Activated CD4-positive, alpha-beta T cell treated with anti-CD3 and anti-CD28 coated beads, Interleukin-2, Interleukin-4, amounts not matched to agents 100 ng/mL and 50 ng/mL, durations not matched to agents 16 hours and 8 hours (primary cell): ENCODE data around the gene P3H2.

ENCODE experiments used
- DNase-seq: peaks from one replicate; pipeline ENCODE4 v3.0.0-alpha.2; 2020; ENCODE audit warnings: low spot score

The P3H2 gene

GRCh38 chr3:190124067-190124466, 3.4 kb upstream of the P3H2 start:
- no peak for DNase-seq

- DNase-seq = no peak
Observed at GRCh38 chr3:190122198-190122771, 1.6 kb upstream of the P3H2 start.

- DNase-seq = no peak
Observed at GRCh38 chr3:190121383-190121782, 686 bp upstream of the P3H2 start.

DNA sequence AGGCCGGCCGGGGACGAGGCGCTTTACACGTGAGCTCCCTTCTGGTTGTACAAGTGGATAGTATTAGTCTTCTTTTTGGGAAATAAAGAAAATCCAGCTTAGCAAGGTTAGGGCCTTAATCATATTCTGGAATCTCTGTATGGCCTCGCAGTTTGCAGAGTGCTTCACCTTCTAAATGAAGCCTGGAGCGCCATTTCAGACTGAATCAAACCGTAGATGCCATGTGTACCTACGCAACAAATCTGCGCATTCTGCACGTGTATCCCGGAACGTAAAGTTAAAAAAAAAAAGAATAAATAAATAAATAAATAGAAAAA, 322 bp upstream of the P3H2 start:
- DNase-seq = no peak

DNA sequence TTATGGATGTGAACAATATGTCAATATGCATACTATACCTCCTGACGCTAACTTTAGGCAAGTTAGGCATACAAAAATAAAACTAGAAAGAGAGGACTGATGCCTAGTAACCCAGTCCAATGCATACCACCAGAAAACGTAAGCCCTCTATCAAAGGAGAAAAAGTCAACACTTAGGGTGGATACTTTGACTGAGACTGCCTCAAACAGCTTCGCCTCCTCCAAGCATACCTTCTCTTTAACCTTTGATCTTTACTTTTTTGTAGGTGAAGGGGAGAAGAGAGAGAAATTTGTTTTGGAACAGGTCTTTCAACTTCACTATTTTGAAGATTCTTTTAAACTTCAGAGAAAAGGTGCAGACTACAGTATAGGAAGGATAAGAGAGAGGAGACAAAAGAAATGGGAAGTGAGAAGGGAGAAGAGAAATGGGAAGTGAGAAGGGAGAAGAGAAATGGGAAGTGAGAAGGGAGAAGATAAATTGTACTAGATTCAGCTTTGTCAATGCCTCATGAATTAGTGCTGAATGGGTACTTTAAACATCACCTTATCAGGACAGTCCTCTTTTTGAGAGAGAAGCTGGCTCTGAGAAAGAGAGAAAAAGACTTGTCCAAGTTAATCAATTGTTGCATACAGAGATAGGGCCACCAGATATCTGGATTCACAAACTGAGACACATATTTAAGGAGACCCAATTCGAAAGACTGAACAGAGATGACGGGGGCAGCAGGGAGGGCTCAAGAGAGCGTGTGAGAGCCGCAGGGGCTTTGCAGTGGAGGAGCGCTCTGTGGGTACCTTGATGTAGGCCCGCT, 1.0 kb downstream of the P3H2 start:
- DNase-seq = no peak

DNA sequence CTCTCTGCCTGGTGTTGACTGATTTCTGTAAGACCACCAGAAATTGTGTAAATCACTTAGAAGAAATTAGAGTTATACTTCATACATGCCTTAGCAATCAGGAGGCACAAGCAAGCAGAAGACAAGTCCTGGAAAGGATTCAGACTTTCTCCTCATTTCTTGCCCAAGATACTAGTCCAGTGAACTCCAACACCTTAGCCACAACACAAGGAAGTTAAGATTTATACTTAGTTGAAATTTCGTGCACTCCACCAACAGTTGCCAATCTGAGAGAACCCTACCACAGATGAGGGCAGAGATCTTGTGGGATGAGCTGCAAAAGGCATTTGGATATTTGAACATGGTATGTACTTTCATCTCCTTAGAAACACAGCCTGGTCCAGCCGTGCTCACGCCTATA, 2.3 kb downstream of the P3H2 start:
- no peak for DNase-seq

DNA sequence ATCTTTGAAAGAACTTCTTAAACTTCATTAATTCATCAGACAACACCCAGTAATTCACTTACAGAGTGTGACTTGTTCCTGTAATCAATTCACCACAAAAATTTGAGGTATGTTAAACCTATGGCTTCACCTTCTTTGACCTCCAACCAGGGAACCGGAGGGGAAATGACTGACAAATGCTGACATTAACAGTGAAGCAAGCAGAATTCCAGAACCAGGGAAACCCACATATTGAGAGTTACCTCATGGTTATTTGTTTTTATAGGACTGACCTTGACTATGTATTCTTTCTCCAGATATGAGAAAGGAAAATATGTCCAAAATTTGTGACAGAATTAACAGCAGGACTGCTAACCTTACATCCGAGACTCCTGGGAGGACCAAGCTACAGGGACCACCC, 2.7 kb downstream of the P3H2 start:
- no peak for DNase-seq

GRCh38 chr3:190116551-190117067, 4.1 kb downstream of the P3H2 start:
- DNase-seq = no peak

- no peak for DNase-seq
Observed at GRCh38 chr3:190110826-190111225, 9.9 kb downstream of the P3H2 start.

GRCh38 chr3:190109441-190109840, 11.3 kb downstream of the P3H2 start:
- DNase-seq = no peak

DNA sequence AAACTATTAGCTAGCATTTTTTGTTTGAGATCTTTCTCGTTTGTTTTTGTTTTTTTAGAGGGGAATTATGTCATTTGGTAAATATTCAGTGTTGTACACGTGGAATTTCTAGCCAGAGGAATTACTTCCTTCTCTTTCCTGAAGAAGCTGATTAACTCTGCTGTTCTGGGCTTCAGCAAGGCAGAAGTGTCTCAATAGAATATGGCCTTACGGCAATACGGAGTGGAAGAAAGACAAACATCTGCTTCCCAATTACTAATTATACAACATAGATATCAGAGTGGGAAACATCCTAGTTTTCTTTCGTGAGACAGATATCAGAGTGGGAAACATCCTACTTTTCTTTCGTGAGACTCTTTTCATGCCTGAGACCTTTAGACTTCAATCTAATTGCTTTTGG, 11.9 kb downstream of the P3H2 start:
- no peak for DNase-seq

DNA sequence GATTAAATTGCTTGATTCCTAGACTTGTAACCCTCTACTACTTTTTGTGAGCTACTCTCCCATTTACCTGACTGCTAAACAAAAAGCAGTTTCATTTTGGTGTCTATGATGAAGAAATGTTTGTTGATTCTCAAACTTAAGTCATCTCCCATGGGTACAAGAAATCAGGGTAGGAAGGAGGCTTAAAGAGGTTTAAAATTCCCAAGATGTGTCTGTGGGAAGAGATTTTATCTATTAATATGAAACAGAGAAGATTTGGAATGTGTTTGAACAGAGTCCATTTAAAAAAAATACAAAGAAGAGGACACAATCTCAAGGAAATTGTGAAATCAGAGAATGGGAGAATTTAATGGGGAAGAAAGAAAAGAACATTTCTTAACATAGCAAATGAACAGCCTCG, 14.8 kb downstream of the P3H2 start:
- DNase-seq = no peak

DNA sequence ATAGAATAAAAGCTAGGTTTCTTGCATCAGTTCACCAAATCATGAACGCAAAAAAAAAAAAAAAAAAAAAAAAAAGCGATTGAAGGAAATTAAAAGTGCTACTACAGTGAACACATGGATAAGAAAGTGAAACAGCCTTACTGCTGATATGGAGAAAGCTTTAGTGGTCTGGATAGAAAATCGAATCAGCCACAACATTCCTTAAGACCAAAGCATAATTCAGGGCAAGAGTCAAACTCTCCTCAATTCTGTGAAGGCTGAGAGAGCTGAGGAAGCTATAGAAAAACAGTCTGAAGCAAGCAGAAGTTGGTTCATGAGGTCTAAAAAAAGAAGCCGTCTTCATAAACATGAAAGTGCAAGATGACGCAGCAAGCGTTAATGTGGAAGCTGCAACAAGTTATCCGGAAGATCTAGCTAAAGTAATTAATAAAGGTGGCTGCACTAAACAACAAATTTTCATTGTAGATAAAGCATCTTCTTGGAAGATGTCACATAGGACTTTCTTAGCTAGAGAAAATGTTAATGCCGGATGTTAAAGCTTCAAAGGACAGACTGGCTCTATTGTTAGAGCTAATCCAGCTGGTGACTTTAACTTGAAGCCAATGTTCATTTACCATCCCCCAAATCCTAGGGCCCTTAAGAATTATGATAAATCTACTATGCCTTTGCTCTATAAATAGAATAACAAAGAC, 19.2 kb downstream of the P3H2 start:
- no peak for DNase-seq

DNA sequence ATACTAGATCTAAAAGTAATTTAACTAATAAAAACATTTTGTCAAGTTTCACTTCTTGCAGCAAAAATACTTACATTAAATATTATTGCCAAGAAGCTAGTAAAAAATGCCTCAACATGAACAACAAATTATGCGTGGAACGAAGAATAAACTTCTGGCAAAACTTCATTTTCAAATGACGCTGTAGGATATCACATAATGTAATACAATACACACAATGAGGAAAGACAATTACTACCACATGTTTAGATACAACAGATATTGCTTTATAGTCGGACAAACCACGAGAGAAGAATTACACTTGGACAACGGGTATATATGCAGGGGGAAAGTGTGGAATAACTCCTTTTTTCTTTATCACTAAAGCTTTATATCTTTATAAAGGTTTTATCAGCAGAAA, 21.6 kb downstream of the P3H2 start:
- no peak for DNase-seq

DNA sequence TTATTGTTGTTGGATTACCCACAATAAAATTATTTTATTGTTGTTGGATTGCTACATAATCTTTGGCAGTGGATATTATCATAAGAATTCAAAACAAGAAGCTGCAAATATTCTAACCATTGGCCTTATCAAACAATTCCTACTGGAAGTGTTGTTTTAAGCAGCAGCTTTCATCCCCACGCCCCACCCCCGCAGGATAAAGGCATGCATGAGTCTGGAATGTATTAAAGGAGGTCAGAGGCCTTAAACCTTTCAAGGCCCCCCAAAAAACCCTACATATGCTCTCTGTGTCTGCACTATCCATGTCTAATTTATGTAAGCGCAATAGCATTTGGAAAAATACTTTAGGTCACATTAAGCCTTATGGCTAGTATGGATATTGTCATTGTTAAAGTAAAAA, 23.1 kb downstream of the P3H2 start:
- no peak for DNase-seq

DNA sequence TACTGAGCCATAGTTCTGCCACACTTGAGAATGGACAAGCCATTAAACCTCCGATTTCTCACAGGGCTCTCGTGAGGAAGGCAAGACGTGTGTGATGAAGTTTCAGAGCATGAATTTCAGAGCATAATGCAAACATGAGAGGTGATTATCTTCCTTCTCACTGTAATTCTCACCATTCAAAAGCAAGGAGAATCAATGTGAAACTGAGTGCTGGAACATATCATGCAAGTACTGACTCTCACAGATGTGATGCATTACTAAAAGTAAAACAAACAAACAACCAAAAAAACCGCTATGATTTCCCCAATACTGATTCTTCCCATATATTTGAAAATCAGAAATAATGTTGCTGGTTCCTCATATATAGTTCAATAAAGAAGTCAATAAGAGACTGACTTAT, 23.7 kb downstream of the P3H2 start:
- DNase-seq = no peak

DNA sequence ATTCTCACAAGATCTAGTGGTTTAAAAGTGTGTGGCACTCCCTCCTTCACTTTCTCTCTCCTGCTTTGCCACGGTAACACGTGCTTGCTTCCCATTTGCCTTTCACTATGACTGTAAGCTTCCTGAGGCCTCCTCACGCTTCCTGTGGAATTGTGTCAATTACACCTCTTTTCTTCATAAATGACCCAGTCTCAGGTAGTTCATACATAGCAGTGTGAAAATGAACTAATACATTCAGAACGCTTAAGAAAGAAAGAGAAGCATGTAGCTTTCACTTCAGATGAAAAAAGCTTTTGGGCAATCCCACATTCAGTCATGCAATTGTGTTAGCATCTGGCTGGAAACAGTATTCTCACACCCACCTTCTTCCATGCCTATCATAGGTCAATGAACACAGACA, 24.4 kb downstream of the P3H2 start:
- DNase-seq = no peak

DNA sequence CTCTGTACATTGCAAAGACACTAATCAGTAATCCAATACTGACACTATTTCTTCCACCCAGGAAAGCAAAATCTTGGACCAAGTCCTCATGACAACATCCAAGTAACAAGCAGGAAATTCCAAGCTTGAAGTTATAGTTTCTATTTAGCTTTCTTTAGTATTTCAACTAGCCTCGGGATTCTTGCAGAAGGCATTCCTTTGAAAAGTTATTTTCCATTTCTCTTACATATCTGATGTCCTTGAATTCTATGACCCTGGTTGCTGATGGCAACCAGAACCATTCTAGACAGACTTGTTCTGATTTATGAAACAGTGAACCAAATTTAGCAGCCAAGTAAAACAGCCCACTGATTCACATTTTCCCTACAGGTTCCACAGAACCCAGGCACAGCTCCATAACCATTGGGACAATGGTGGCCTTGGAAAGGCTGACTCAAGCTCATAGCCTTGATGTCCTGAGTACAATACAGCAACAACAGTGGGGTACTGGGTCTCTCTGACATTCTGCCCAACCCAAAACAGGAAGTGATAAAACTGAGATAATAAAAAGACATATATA, 26.5 kb downstream of the P3H2 start:
- no peak for DNase-seq

DNA sequence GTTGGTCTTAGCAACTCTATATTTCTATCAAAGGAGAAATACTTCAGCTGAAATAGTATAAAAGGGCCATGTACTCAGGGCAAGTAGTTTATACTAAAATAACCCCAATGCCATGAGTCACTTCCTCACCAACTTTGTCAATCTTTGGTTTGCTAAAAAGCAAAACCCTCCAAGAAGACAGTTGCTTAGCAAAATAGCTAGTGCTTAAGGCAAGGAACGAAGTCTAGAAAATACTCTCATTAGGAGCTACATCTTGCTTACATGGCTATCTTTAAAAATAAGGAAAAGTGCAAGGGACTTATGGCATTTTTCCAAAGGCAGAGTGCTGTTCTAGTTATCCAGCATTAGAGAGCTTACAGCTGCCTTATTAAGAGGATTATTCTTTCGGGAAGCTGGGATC, 28.4 kb downstream of the P3H2 start:
- DNase-seq = no peak

DNA sequence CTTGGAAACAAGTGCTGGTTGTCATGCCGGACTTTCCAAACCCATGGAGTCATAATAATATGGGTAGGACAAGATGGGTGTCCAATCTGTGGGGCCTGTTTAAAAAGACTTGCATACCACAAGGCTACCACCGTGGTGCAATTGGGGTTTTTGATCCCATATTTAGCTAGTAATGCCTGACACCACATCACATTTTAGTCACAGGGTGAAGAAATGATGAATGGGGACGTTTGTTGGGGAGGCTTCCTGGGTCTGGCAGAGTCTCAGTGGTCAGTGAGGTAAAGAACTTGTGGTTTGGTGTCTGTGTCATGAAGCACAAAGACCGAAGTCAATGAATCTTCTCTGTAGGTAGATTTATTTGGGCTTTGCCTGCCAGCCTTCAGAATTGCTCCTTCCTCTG, 31.0 kb downstream of the P3H2 start:
- DNase-seq = no peak

- no peak for DNase-seq
Observed at GRCh38 chr3:190088890-190089289, 31.8 kb downstream of the P3H2 start.

DNA sequence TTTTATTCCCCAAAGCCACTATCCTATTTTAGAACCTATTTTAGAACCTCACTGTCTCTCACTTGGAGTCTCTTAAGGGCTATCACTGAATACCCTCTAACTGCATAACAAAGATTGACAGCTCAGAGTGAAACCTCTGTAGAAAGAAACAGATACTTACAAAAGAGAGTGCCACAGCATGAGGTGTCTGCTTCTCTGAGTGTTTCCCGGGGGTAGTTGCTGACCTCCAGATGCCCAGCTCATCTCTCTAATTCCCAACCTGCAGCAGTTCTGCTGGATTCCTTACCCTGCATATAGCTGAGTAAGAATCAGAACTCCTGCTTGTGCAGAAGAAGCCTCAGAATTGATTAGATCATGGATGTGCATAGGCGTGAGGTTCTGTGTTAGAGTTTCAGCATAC, 34.5 kb downstream of the P3H2 start:
- no peak for DNase-seq

- no peak for DNase-seq
Observed at GRCh38 chr3:190084983-190085382, 35.7 kb downstream of the P3H2 start.
